Endothelial cell of umbilical vein (primary cell): Measurements from ENCODE around the gene DST.

Source experiments
- EZH2 ChIP-seq: IDR thresholded peaks from 2 replicates; pipeline ENCODE4 v1.6.1; 2012; ENCODE audit warnings: borderline replicate concordance, low read depth, mild to moderate bottlenecking, moderate library complexity, low read length, inconsistent platforms; ENCODE audit not compliant: severe bottlenecking
- FOS ChIP-seq: IDR thresholded peaks from 2 replicates; pipeline ENCODE4 v1.6.1; 2011; ENCODE audit warnings: mild to moderate bottlenecking, low read length, moderate library complexity, borderline replicate concordance; ENCODE audit not compliant: insufficient read depth
- GATA2 ChIP-seq: IDR thresholded peaks from 2 replicates; pipeline ENCODE4 v1.7.0; 2011; ENCODE audit warnings: low read depth, mild to moderate bottlenecking, moderate library complexity, mixed read lengths, low read length; ENCODE audit not compliant: insufficient read length, insufficient read depth
- POLR2A ChIP-seq: IDR thresholded peaks from 2 replicates; pipeline ENCODE4 v1.6.1; 2012; ENCODE audit warnings: low read depth, mild to moderate bottlenecking, control low read depth, low read length
- POLR2AphosphoS5 ChIP-seq: IDR thresholded peaks from 2 replicates; pipeline ENCODE4 v1.6.1; 2012; ENCODE audit warnings: low read depth, mild to moderate bottlenecking, control low read depth, low read length, moderate library complexity; ENCODE audit not compliant: insufficient read depth
- TF ChIP-seq, protein P1 (sequence below), 2 donors: IDR thresholded peaks; 1 replicate in 1 of 2; 2 replicates in 1 of 2; pipeline ENCODE4 v1.5.1; 2011; ENCODE audit warnings: low read length in 2 of 2, mild to moderate bottlenecking in 2 of 2, moderate library complexity in 2 of 2, control low read depth in 1 of 2, inconsistent platforms in 1 of 2, low read depth in 1 of 2; ENCODE audit not compliant: insufficient read depth in 1 of 2; ENCODE audit errors: extremely low read depth in 1 of 2
- TF ChIP-seq, protein P2 (sequence below): IDR thresholded peaks from 2 replicates; pipeline ENCODE4 v1.6.1; 2011; ENCODE audit not compliant: insufficient read depth, insufficient read length

DNA sequence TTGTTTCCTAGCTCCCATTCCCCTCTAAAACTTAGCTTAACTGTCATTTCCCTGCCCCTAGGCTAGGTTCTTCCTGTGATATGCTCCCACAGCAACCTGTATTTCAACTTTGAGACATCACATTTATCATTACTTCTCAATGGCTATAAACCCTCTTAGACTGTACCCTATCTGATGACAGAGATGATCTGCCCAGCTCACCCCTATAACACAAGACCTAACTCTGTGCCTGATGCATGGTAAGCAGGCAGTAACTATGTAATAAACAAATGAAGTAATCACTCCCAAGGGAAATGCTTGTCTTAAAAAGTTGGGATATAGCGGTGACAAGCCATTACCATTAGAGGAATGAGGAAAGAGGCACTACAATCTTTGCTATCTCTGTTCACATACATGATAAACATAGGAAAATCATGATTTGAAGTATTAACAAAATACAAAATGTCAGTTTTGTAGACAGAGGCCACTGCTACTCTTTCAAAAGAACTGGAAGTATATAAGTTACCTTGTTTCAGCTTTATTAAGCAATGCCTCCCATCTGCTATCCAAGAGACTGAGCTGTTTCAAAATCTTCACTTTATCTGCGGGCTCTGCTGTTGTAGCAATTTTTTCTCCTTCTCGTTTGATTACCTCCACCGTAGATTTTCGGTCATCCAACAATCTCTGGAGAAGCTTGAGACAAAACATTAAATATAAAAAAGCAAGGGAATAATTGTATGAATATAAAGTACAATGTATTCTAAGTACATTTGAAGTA is 110.7 kb downstream of the DST start:
- TF ChIP-seq, protein P1, sequence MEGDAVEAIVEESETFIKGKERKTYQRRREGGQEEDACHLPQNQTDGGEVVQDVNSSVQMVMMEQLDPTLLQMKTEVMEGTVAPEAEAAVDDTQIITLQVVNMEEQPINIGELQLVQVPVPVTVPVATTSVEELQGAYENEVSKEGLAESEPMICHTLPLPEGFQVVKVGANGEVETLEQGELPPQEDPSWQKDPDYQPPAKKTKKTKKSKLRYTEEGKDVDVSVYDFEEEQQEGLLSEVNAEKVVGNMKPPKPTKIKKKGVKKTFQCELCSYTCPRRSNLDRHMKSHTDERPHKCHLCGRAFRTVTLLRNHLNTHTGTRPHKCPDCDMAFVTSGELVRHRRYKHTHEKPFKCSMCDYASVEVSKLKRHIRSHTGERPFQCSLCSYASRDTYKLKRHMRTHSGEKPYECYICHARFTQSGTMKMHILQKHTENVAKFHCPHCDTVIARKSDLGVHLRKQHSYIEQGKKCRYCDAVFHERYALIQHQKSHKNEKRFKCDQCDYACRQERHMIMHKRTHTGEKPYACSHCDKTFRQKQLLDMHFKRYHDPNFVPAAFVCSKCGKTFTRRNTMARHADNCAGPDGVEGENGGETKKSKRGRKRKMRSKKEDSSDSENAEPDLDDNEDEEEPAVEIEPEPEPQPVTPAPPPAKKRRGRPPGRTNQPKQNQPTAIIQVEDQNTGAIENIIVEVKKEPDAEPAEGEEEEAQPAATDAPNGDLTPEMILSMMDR (IDR thresholded peaks at IDR 0.05; ENCODE audit: extremely low read depth in 1 of 2, insufficient read depth in 1 of 2, low read depth in 1 of 2, low read length in 2 of 2), result no peak
- TF ChIP-seq, protein P2, sequence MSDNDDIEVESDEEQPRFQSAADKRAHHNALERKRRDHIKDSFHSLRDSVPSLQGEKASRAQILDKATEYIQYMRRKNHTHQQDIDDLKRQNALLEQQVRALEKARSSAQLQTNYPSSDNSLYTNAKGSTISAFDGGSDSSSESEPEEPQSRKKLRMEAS, result no peak
- no peak for TF ChIP-seq EZH2
- TF ChIP-seq POLR2A, result no peak
- no peak for TF ChIP-seq POLR2AphosphoS5
- TF ChIP-seq GATA2, result no peak
- no peak for TF ChIP-seq FOS
